Stimulated activated CD8-positive, alpha-beta memory T cell treated with anti-CD3 and anti-CD28 coated beads, Interleukin-12 subunit alpha, Interleukin-12 subunit beta, amount 100 ng/mL, for 24 hours (primary cell): ENCODE measurements around the gene FGL2.
"Not testable (repeated sequence)": the region's sequence is repeated elsewhere in the genome, so short reads cannot be mapped to it uniquely, and the experiment has no call there.

Experiments
- DNase-seq: peaks from one replicate; pipeline ENCODE4 v3.0.0-alpha.2; 2020; ENCODE audit errors: extremely low read depth

FGL2 gene

GRCh38 chr7:77216181-77216845, 16.7 kb upstream of the FGL2 start:
- DNase-seq, result no peak

GRCh38 chr7:77209479-77210139, 10.0 kb upstream of the FGL2 start:
- DNase-seq, result no peak

GRCh38 chr7:77208416-77208815, 8.8 kb upstream of the FGL2 start:
- DNase-seq, result no peak

- no peak for DNase-seq
These were observed 6.1 kb upstream of the FGL2 start for GRCh38 chr7:77205706-77206105.

- no peak for DNase-seq
These were observed 2.9 kb upstream of the FGL2 start for GRCh38 chr7:77202481-77202976.

GRCh38 chr7:77200542-77200941, 923 bp upstream of the FGL2 start:
- no peak for DNase-seq

GRCh38 chr7:77197141-77197540, 2.5 kb downstream of the FGL2 start:
- no peak for DNase-seq

GRCh38 chr7:77188731-77189437, 10.7 kb downstream of the FGL2 start:
- no peak for DNase-seq

GRCh38 chr7:77185866-77186265, 13.8 kb downstream of the FGL2 start:
- DNase-seq, result no peak

- DNase-seq, result no peak
These were observed 14.6 kb downstream of the FGL2 start for GRCh38 chr7:77184990-77185389.

GRCh38 chr7:77184463-77184862, 15.2 kb downstream of the FGL2 start:
- no peak for DNase-seq

- DNase-seq, result no peak
These were observed 17.4 kb downstream of the FGL2 start for GRCh38 chr7:77182261-77182660.

GRCh38 chr7:77181734-77182133, 17.9 kb downstream of the FGL2 start:
- DNase-seq, result no peak

GRCh38 chr7:77181015-77181595, 18.5 kb downstream of the FGL2 start:
- DNase-seq, result no peak

GRCh38 chr7:77178024-77178423, 21.6 kb downstream of the FGL2 start:
- DNase-seq, result not testable (repeated sequence)

GRCh38 chr7:77177321-77177904, 22.2 kb downstream of the FGL2 start:
- DNase-seq, result not testable (repeated sequence)

- not testable (repeated sequence) for DNase-seq
These were observed 24.3 kb downstream of the FGL2 start for GRCh38 chr7:77175274-77175800.

- DNase-seq, result not testable (repeated sequence)
These were observed 25.2 kb downstream of the FGL2 start for GRCh38 chr7:77174418-77174817.

GRCh38 chr7:77172437-77173172, 27.0 kb downstream of the FGL2 start:
- not testable (repeated sequence) for DNase-seq

- DNase-seq, result not testable (repeated sequence)
These were observed 28.5 kb downstream of the FGL2 start for GRCh38 chr7:77171073-77171472.

- DNase-seq, result no peak
These were observed 42.2 kb downstream of the FGL2 start for GRCh38 chr7:77157446-77157845.
